ENCODE data around the gene LRRC14B. TPM values are rescaled to one million over a fixed set of nuclear protein-coding genes. Genes with fewer than 3 reads are reported as not detected.

The LRRC14B gene
- total RNA-seq, result 28.4 TPM
- polyA plus RNA-seq (ENCODE audit: insufficient read depth in 1 of 8, insufficient read length in 8 of 8, low replicate concordance in 1 of 8), result 10 to 100 TPM; 17.2 to 40.9 (median 26.6) TPM
- long read RNA-seq, donor 1, transcript LRRC14B-201 (2 exons, 1,573 nt), result major isoform, 6 of 6 reads
- long read RNA-seq, donor 1, partial matches to known transcripts, result 0 of 6 reads
- long read RNA-seq, donor 1, other reads (novel, unspliced or antisense), result 0 of 6 reads
- long read RNA-seq, donor 2, result 0 reads
- long read RNA-seq, donor 3, transcript LRRC14B-201 (2 exons, 1,573 nt), result major isoform, 18 of 18 reads
- long read RNA-seq, donor 3, partial matches to known transcripts, result 0 of 18 reads
- long read RNA-seq, donor 3, other reads (novel, unspliced or antisense), result 0 of 18 reads
- long read RNA-seq, donor 4, transcript LRRC14B-201 (2 exons, 1,573 nt), result major isoform, 12 of 12 reads
- long read RNA-seq, donor 4, partial matches to known transcripts, result 0 of 12 reads
- long read RNA-seq, donor 4, other reads (novel, unspliced or antisense), result 0 of 12 reads
- long read RNA-seq, donor 5, transcript LRRC14B-201 (2 exons, 1,573 nt), result major isoform, 18 of 18 reads
- long read RNA-seq, donor 5, partial matches to known transcripts, result 0 of 18 reads
- long read RNA-seq, donor 5, other reads (novel, unspliced or antisense), result 0 of 18 reads
- long read RNA-seq, donor 6, transcript LRRC14B-201 (2 exons, 1,573 nt), result major isoform, 33 of 33 reads
- long read RNA-seq, donor 6, partial matches to known transcripts, result 0 of 33 reads
- long read RNA-seq, donor 6, other reads (novel, unspliced or antisense), result 0 of 33 reads
- long read RNA-seq, donor 7, transcript LRRC14B-201 (2 exons, 1,573 nt), result major isoform, 12 of 12 reads
- long read RNA-seq, donor 7, partial matches to known transcripts, result 0 of 12 reads
- long read RNA-seq, donor 7, other reads (novel, unspliced or antisense), result 0 of 12 reads
- long read RNA-seq, donor 8, transcript LRRC14B-201 (2 exons, 1,573 nt), result major isoform, 5 of 5 reads
- long read RNA-seq, donor 8, partial matches to known transcripts, result 0 of 5 reads
- long read RNA-seq, donor 8, other reads (novel, unspliced or antisense), result 0 of 5 reads
- long read RNA-seq, donor 9, transcript LRRC14B-201 (2 exons, 1,573 nt), result major isoform, 11 of 11 reads
- long read RNA-seq, donor 9, partial matches to known transcripts, result 0 of 11 reads
- long read RNA-seq, donor 9, other reads (novel, unspliced or antisense), result 0 of 11 reads
- long read RNA-seq, donor 10, transcript LRRC14B-201 (2 exons, 1,573 nt), result major isoform, 11 of 11 reads
- long read RNA-seq, donor 10, partial matches to known transcripts, result 0 of 11 reads
- long read RNA-seq, donor 10, other reads (novel, unspliced or antisense), result 0 of 11 reads
- long read RNA-seq, donor 11, transcript LRRC14B-201 (2 exons, 1,573 nt), result major isoform, 9 of 9 reads
- long read RNA-seq, donor 11, partial matches to known transcripts, result 0 of 9 reads
- long read RNA-seq, donor 11, other reads (novel, unspliced or antisense), result 0 of 9 reads

- Histone ChIP-seq H3K36me3 (ENCODE audit: control insufficient read depth, insufficient read depth, low read length) (peaks cover 5% of the 10 kb centered on the region), H3K9me3 (replicated peaks; ENCODE audit: control insufficient read depth, low read depth, low read length) (no peaks in the 10 kb centered on the region), H3K4me3 (ENCODE audit: low read length) (peak within 1 kb of the TSS; percentile 47), H3K27ac (ENCODE audit: low read length) (peak within 1 kb of the TSS; percentile 92), H3K4me1 (ENCODE audit: control insufficient read depth, insufficient read depth, low read length) (peaks cover 46% of the 10 kb centered on the region), H3K27me3 (ENCODE audit: control insufficient read depth, insufficient read depth, low read length) (peaks cover 9% of the 10 kb centered on the region)
- WGBS (ENCODE audit: insufficient coverage), result 15% methylated on average over 54 of the region's 56 CpGs
- DNase-seq, result peak; percentile 82
These were observed at the start of gene LRRC14B for GRCh38 chr5:191036-191948. Gene LRRC14B, plus strand, starts transcription at chr5:191495. Its CDS starts 44 bp downstream, at chr5:191539.

- Histone ChIP-seq H3K27ac (ENCODE audit: low read length) (no peak overlapping the region), H3K27me3 (ENCODE audit: control insufficient read depth, insufficient read depth, low read length) (no peaks in the 10 kb centered on the region), H3K36me3 (ENCODE audit: control insufficient read depth, insufficient read depth, low read length) (no peaks in the 10 kb centered on the region), H3K4me3 (ENCODE audit: low read length) (no peak overlapping the region), H3K4me1 (ENCODE audit: control insufficient read depth, insufficient read depth, low read length) (no peaks in the 10 kb centered on the region), H3K9me3 (replicated peaks; ENCODE audit: control insufficient read depth, low read depth, low read length) (peaks cover 2% of the 10 kb centered on the region)
- WGBS (ENCODE audit: insufficient coverage), result 80% methylated on average over 12 of the region's 12 CpGs
- DNase-seq, result no peak
These were observed 49.5 kb upstream of the LRRC14B start for GRCh38 chr5:141761-142160.

- Histone ChIP-seq H3K4me1 (ENCODE audit: control insufficient read depth, insufficient read depth, low read length) (no peaks in the 10 kb centered on the region), H3K9me3 (replicated peaks; ENCODE audit: control insufficient read depth, low read depth, low read length) (peaks cover 8% of the 10 kb centered on the region), H3K27ac (ENCODE audit: low read length) (no peak overlapping the region), H3K4me3 (ENCODE audit: low read length) (no peak overlapping the region), H3K36me3 (ENCODE audit: control insufficient read depth, insufficient read depth, low read length) (no peaks in the 10 kb centered on the region), H3K27me3 (ENCODE audit: control insufficient read depth, insufficient read depth, low read length) (no peaks in the 10 kb centered on the region)
- DNase-seq, result no peak
- 91% methylated on average over 18 of the region's 18 CpGs for WGBS (ENCODE audit: insufficient coverage)
These were observed 49.0 kb upstream of the LRRC14B start for GRCh38 chr5:142246-142810.

- DNase-seq, result no peak
- H3K36me3 ChIP-seq (ENCODE audit: control insufficient read depth, insufficient read depth, low read length), result no peaks in the 10 kb centered on the region
- no peaks in the 10 kb centered on the region for H3K4me1 ChIP-seq (ENCODE audit: control insufficient read depth, insufficient read depth, low read length)
- peaks cover 12% of the 10 kb centered on the region for H3K9me3 ChIP-seq (replicated peaks; ENCODE audit: control insufficient read depth, low read depth, low read length)
- H3K27ac ChIP-seq (ENCODE audit: low read length), result no peak overlapping the region
- WGBS (ENCODE audit: insufficient coverage), result 90% methylated on average over 17 of the region's 17 CpGs
- H3K4me3 ChIP-seq (ENCODE audit: low read length), result no peak overlapping the region
- H3K27me3 ChIP-seq (ENCODE audit: control insufficient read depth, insufficient read depth, low read length), result no peaks in the 10 kb centered on the region
These were observed 48.3 kb upstream of the LRRC14B start for GRCh38 chr5:143041-143440.

GRCh38 chr5:144941-145340, 46.4 kb upstream of the LRRC14B start:
- 90% methylated on average over 7 of the region's 8 CpGs for WGBS (ENCODE audit: insufficient coverage)
- Histone ChIP-seq H3K27me3 (ENCODE audit: control insufficient read depth, insufficient read depth, low read length) (no peaks in the 10 kb centered on the region), H3K27ac (ENCODE audit: low read length) (no peak overlapping the region), H3K4me3 (ENCODE audit: low read length) (no peak overlapping the region), H3K4me1 (ENCODE audit: control insufficient read depth, insufficient read depth, low read length) (no peaks in the 10 kb centered on the region), H3K36me3 (ENCODE audit: control insufficient read depth, insufficient read depth, low read length) (no peaks in the 10 kb centered on the region), H3K9me3 (replicated peaks; ENCODE audit: control insufficient read depth, low read depth, low read length) (peaks cover 13% of the 10 kb centered on the region)
- no peak for DNase-seq

- H3K27ac ChIP-seq (ENCODE audit: low read length), result no peak overlapping the region
- no peaks in the 10 kb centered on the region for H3K4me1 ChIP-seq (ENCODE audit: control insufficient read depth, insufficient read depth, low read length)
- 85% methylated on average over 5 of the region's 7 CpGs for WGBS (ENCODE audit: insufficient coverage)
- no peak for DNase-seq
- no peaks in the 10 kb centered on the region for H3K36me3 ChIP-seq (ENCODE audit: control insufficient read depth, insufficient read depth, low read length)
- H3K4me3 ChIP-seq (ENCODE audit: low read length), result no peak overlapping the region
- H3K9me3 ChIP-seq (replicated peaks; ENCODE audit: control insufficient read depth, low read depth, low read length), result peaks cover 13% of the 10 kb centered on the region
- no peaks in the 10 kb centered on the region for H3K27me3 ChIP-seq (ENCODE audit: control insufficient read depth, insufficient read depth, low read length)
These were observed 45.5 kb upstream of the LRRC14B start for GRCh38 chr5:145585-146323.

- Histone ChIP-seq H3K9me3 (replicated peaks; ENCODE audit: control insufficient read depth, low read depth, low read length) (peaks cover 13% of the 10 kb centered on the region), H3K4me3 (ENCODE audit: low read length) (no peak overlapping the region), H3K4me1 (ENCODE audit: control insufficient read depth, insufficient read depth, low read length) (no peaks in the 10 kb centered on the region), H3K36me3 (ENCODE audit: control insufficient read depth, insufficient read depth, low read length) (no peaks in the 10 kb centered on the region), H3K27me3 (ENCODE audit: control insufficient read depth, insufficient read depth, low read length) (no peaks in the 10 kb centered on the region), H3K27ac (ENCODE audit: low read length) (no peak overlapping the region)
- DNase-seq, result no peak
- no CpG with 5 or more reads among the region's 1 CpG for WGBS (ENCODE audit: insufficient coverage)
These were observed 43.5 kb upstream of the LRRC14B start for GRCh38 chr5:147751-148150.

GRCh38 chr5:149745-150485, 41.4 kb upstream of the LRRC14B start:
- Histone ChIP-seq H3K36me3 (ENCODE audit: control insufficient read depth, insufficient read depth, low read length) (no peaks in the 10 kb centered on the region), H3K27ac (ENCODE audit: low read length) (no peak overlapping the region), H3K4me1 (ENCODE audit: control insufficient read depth, insufficient read depth, low read length) (peaks cover 2% of the 10 kb centered on the region), H3K9me3 (replicated peaks; ENCODE audit: control insufficient read depth, low read depth, low read length) (peaks cover 13% of the 10 kb centered on the region), H3K27me3 (ENCODE audit: control insufficient read depth, insufficient read depth, low read length) (no peaks in the 10 kb centered on the region), H3K4me3 (ENCODE audit: low read length) (no peak overlapping the region)
- no CpG with 5 or more reads among the region's 6 CpGs for WGBS (ENCODE audit: insufficient coverage)
- DNase-seq, result no peak
